Kidney (tissue), 14 donors: Measurements from ENCODE around the gene WDR45B. TPM values are rescaled to one million over a fixed set of nuclear protein-coding genes. Genes with fewer than 3 reads are reported as not detected.

Source experiments
- DNase-seq, 5 donors: peaks; one replicate each; pipeline ENCODE4 v3.0.0-alpha.2; 2013 to 2020
- FAIRE-seq: peaks from 2 replicates; lab custom pipeline; 2012; peaks lifted over from hg19 to GRCh38; lab: Jason Lieb, UNC
- H3K27ac ChIP-seq, 2 donors: one replicate each; pipeline ENCODE4 v1.7.0; 2013; ENCODE audit warnings: low read depth in 2 of 2, low read length in 2 of 2, inconsistent platforms in 1 of 2
- H3K27me3 ChIP-seq: one replicate; pipeline ENCODE4 v1.7.1; 2013; ENCODE audit warnings: low read length, inconsistent platforms; ENCODE audit not compliant: control insufficient read depth, insufficient read depth
- H3K36me3 ChIP-seq, 3 donors: one replicate each; pipeline versions ENCODE4 v1.7.0 to v1.7.1; 2013; ENCODE audit warnings: low read length in 3 of 3, control low read depth in 1 of 3, inconsistent platforms in 1 of 3; ENCODE audit not compliant: insufficient read depth in 3 of 3, control insufficient read depth in 2 of 3
- H3K4me1 ChIP-seq, 3 donors: one replicate each; pipeline versions ENCODE4 v1.7.0 to v1.7.1; 2013; ENCODE audit warnings: low read length in 3 of 3, inconsistent platforms in 1 of 3, low read depth in 1 of 3; ENCODE audit not compliant: control insufficient read depth in 2 of 3, insufficient read depth in 2 of 3
- H3K4me3 ChIP-seq, 3 donors: one replicate each; pipeline versions ENCODE4 v1.7.0 to v1.8.1; 2013; ENCODE audit warnings: low read length in 3 of 3, control low read depth in 1 of 3, inconsistent platforms in 1 of 3
- H3K9ac ChIP-seq, 3 donors: one replicate each; pipeline versions ENCODE4 v1.7.0 to v1.7.1; 2013; ENCODE audit warnings: low read length in 3 of 3, control low read depth in 1 of 3, inconsistent platforms in 1 of 3
- H3K9me3 ChIP-seq, 3 donors: one replicate each; pipeline versions ENCODE4 v1.7.0 to v1.7.1; 2013; ENCODE audit warnings: low read length in 3 of 3, control low read depth in 1 of 3, inconsistent platforms in 1 of 3; ENCODE audit not compliant: control insufficient read depth in 2 of 3, insufficient read depth in 1 of 3
- intact Hi-C: fragments of 100-400 bp; cut with DNase I; formaldehyde crosslinking; loops from one replicate; pipeline ENCODE4 v1.11.1; 2022
- polyA plus RNA-seq: library from polyadenylated mRNA; stranded (reverse); fragments of 350-450 nt; fragmentation: Illumina TruSeq; extraction: RNeasy Lipid Tissue Mini Kit (QIAGEN cat#74804); gene quantifications from one replicate; pipeline ENCODE4 v1.2.3, GENCODE V29; 2014; ENCODE audit warnings: low read depth, low replicate concordance; ENCODE audit not compliant: insufficient read depth
- total RNA-seq: library from RNA; stranded (reverse); fragmentation: NEBNext Ultra II Directional; extraction: Animal tissue kit (Norgen Biotek cat#: 25700); gene quantifications from one replicate; pipeline ENCODE4 v1.2.1, GENCODE V29; 2021
- TF ChIP-seq, protein P1 (sequence below): IDR thresholded peaks from 3 replicates; pipeline ENCODE4 v1.5.1; 2012; ENCODE audit warnings: mild to moderate bottlenecking, moderate library complexity, borderline replicate concordance; ENCODE audit not compliant: insufficient read depth; ENCODE audit errors: extremely low read depth
- donor health status: control.
- donor health status: control.
- donor health status: control.
- donor health status: control.
- donor health status: control.
- donor health status: DM: yes; HTN: yes; CAD: no.
- donor health status: Normal renal cell carcinoma (clear cell type).

Gene WDR45B
- total and polyA plus RNA-seq, 2 donors from 2014 or later: 64.7 to 65.4 TPM

DNA sequence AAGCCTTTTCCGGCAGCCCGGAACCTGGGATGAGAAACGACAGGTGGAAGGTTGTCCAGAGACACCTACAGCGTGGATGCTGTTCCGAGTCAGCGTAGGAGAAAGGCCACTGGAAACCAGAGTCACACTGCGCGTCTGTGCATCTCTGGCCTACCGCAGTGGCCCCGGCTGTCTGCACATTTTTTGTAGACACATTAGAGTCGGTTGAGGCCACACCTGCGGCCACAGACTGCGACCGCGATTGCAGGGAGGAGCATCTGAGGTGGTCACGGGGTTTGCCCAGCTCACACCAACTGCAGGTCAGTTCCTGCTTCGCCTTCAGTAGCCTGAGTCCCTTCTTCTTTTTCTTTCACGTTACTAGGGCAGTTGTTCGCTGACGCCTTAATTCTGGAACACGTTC is 52.4 kb downstream of the WDR45B start:
- Histone ChIP-seq H3K4me3 (no peak overlapping the region), H3K9me3 (no peaks in the 10 kb centered on the region), H3K4me1 (peaks cover 0 to 13% (median 12%) of the 10 kb centered on the region in 3 donors), H3K27me3 (no peaks in the 10 kb centered on the region), H3K27ac (no peak overlapping the region), H3K36me3 (peaks cover 4 to 7% (median 4%) of the 10 kb centered on the region in 3 donors), H3K9ac (no peak overlapping the region)
- no peak for FAIRE-seq
- TF ChIP-seq, protein P1, sequence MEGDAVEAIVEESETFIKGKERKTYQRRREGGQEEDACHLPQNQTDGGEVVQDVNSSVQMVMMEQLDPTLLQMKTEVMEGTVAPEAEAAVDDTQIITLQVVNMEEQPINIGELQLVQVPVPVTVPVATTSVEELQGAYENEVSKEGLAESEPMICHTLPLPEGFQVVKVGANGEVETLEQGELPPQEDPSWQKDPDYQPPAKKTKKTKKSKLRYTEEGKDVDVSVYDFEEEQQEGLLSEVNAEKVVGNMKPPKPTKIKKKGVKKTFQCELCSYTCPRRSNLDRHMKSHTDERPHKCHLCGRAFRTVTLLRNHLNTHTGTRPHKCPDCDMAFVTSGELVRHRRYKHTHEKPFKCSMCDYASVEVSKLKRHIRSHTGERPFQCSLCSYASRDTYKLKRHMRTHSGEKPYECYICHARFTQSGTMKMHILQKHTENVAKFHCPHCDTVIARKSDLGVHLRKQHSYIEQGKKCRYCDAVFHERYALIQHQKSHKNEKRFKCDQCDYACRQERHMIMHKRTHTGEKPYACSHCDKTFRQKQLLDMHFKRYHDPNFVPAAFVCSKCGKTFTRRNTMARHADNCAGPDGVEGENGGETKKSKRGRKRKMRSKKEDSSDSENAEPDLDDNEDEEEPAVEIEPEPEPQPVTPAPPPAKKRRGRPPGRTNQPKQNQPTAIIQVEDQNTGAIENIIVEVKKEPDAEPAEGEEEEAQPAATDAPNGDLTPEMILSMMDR: no peak
- peak in 1 of 5 donors; percentile 81 for DNase-seq
- intact Hi-C loops: no loop called here

DNA sequence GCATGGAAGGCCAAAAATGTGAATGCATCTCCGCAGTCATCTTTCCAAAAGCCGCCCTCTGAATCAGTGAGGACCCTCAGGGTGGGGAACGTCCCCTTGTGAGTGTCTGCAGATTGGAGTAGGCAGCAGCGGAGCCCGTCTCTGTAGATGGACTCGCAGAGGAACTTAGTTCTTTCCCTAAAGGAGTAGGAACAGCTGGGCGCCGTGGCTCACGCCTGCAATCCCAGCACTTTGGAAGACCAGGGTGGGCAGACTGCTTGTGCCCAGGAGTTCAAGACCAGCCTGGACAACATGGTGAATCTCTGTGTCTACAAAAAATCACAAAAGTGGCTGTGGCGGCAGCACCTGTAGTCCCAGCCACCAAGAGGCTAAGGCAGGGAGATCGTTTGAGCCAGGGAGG is 53.7 kb downstream of the WDR45B start:
- peaks cover 4 to 7% (median 4%) of the 10 kb centered on the region in 3 donors for H3K36me3 ChIP-seq
- FAIRE-seq: no peak
- H3K9me3 ChIP-seq: no peaks in the 10 kb centered on the region

DNA sequence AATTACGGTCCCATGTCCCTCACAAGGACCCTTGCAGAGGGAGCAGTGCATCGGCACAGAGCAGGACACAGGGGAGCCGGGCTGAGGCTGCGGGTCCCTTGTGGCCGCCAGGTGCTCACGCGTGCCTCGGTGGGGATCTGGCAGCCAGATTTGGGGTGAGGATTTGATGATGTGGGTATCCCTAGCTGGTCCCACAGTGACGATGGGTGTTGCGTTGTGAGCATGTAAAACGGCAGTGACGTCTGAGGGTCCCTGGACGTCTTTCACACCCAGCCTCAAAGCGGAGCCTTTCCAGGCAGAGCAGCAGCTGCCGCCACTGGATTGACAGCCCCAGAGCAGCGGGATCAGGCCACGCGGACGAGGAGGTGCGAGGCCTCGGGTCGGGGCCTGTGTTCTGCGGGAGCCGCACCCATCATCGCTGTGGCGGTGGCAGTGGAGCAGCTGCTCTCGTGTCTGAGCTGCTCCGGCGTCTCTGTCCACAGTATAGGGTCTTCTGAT is 54.6 kb downstream of the WDR45B start:
- FAIRE-seq (no peak), DNase-seq (peak in 1 of 5 donors; percentile 82)
- intact Hi-C loops: no loop called here

More for the DNA sequence above, 53.7 kb downstream of the WDR45B start:
- TF ChIP-seq, protein P1: no peak
- no peaks in the 10 kb centered on the region for H3K27me3 ChIP-seq
- H3K4me1 ChIP-seq: peaks cover 0 to 13% (median 12%) of the 10 kb centered on the region in 3 donors
- peak in 1 of 5 donors; percentile 66 for DNase-seq
- no peak overlapping the region for H3K27ac ChIP-seq
- intact Hi-C loops: no loop called here
- H3K9ac ChIP-seq: no peak overlapping the region
- no peak overlapping the region for H3K4me3 ChIP-seq

More for the DNA sequence above, 54.6 kb downstream of the WDR45B start:
- Histone ChIP-seq H3K4me3 (peak overlapping the region; percentile 48 to 78 (median 78)), H3K27ac (peak overlapping the region; percentile 93 to 95), H3K9me3 (no peaks in the 10 kb centered on the region), H3K27me3 (no peaks in the 10 kb centered on the region), H3K9ac (peak overlapping the region; percentile 0 to 91 (median 87)), H3K36me3 (peaks cover 4 to 7% (median 4%) of the 10 kb centered on the region in 3 donors), H3K4me1 (peaks cover 0 to 13% (median 12%) of the 10 kb centered on the region in 3 donors)
- TF ChIP-seq, protein P1: no peak
